HepG2 (cell line): ENCODE measurements around the gene NSD2. TPM values are rescaled to one million over a fixed set of nuclear protein-coding genes. Genes with fewer than 3 reads are reported as not detected.

Source experiments
- CBX2 ChIP-seq, 2 experiments: fragments of 200-600 bp in 1 of 2; sonication (generic); formaldehyde crosslinking in 1 of 2; IDR thresholded peaks; 2 replicates each; pipeline versions ENCODE4 v1.7.0 to v1.8.1; 2018 to 2022; ENCODE audit warnings: low read depth in 2 of 2, low read length in 1 of 2, mild to moderate bottlenecking in 1 of 2, missing genetic modification reagents in 1 of 2
- JARID2 ChIP-seq: sonication (generic); formaldehyde crosslinking; IDR thresholded peaks from 2 replicates; pipeline ENCODE4 v1.8.1; 2023; ENCODE audit warnings: missing genetic modification reagents, inconsistent platforms; ENCODE audit not compliant: insufficient replicate concordance
- KLF6 ChIP-seq: IDR thresholded peaks from 2 replicates; pipeline ENCODE4 v1.8.0; 2016; ENCODE audit warnings: missing biosample characterization, missing genetic modification reagents
- MBD4 ChIP-seq: IDR thresholded peaks from 2 replicates; pipeline ENCODE4 v1.6.1; 2012; ENCODE audit warnings: low read length, inconsistent platforms, borderline replicate concordance
- POLR2AphosphoS5 ChIP-seq: IDR thresholded peaks from 2 replicates; pipeline ENCODE4 v1.6.1; 2012; ENCODE audit warnings: low read depth, low read length
- SALL2 ChIP-seq: sonication (generic); formaldehyde crosslinking; IDR thresholded peaks from 2 replicates; pipeline ENCODE4 v1.8.1; 2023; ENCODE audit warnings: mild to moderate bottlenecking, missing genetic modification reagents, inconsistent platforms
- TOE1 ChIP-seq: sonication (generic); formaldehyde crosslinking; IDR thresholded peaks from 2 replicates; pipeline ENCODE4 v1.4.0; 2020; ENCODE audit warnings: mild to moderate bottlenecking, missing genetic modification reagents
- ZBTB1 ChIP-seq: sonication (generic); formaldehyde crosslinking; IDR thresholded peaks from 2 replicates; pipeline ENCODE4 v1.4.0; 2020; ENCODE audit warnings: missing genetic modification reagents, borderline replicate concordance
- ZKSCAN1 ChIP-seq: fragments of 150-350 bp; IDR thresholded peaks from 2 replicates; pipeline ENCODE4 v1.6.1; 2014; ENCODE audit warnings: low read length
- ZNF12 ChIP-seq: sonication (generic); formaldehyde crosslinking; IDR thresholded peaks from 2 replicates; pipeline ENCODE4 v1.5.0; 2020; ENCODE audit warnings: missing genetic modification reagents
- ZNF160 ChIP-seq: sonication (generic); formaldehyde crosslinking; IDR thresholded peaks from 2 replicates; pipeline ENCODE4 v1.8.0; 2022; ENCODE audit warnings: mild to moderate bottlenecking, inconsistent platforms, missing genetic modification reagents
- ZNF253 ChIP-seq: sonication (generic); formaldehyde crosslinking; IDR thresholded peaks from 2 replicates; pipeline ENCODE4 v1.8.0; 2022; ENCODE audit warnings: mild to moderate bottlenecking, missing genetic modification reagents, borderline replicate concordance
- ZNF329 ChIP-seq: sonication (generic); formaldehyde crosslinking; IDR thresholded peaks from 2 replicates; pipeline ENCODE4 v1.9.0; 2021; ENCODE audit warnings: low read depth, mild to moderate bottlenecking, missing genetic modification reagents
- ZNF552 ChIP-seq: sonication (generic); formaldehyde crosslinking; IDR thresholded peaks from 2 replicates; pipeline ENCODE4 v1.9.0; 2022; ENCODE audit warnings: missing genetic modification reagents, mild to moderate bottlenecking, borderline replicate concordance
- ZSCAN12 ChIP-seq: sonication (generic); formaldehyde crosslinking; IDR thresholded peaks from 2 replicates; pipeline ENCODE4 v1.9.0; 2021; ENCODE audit warnings: mild to moderate bottlenecking, missing genetic modification reagents
- ZSCAN22 ChIP-seq: sonication (generic); formaldehyde crosslinking; IDR thresholded peaks from 2 replicates; pipeline ENCODE4 v1.4.0; 2020; ENCODE audit warnings: mild to moderate bottlenecking, missing genetic modification reagents
- polyA plus RNA-seq, 8 experiments: library from polyadenylated mRNA; depleted of rRNA in 3 of 8; stranded (reverse) in 7 of 8; unstranded in 1 of 8; fragments of >200 nt; fragmentation: Illumina TruSeq in 4 of 8; extraction: Trizol in 4 of 8; gene quantifications; 2 replicates each; pipeline versions ENCODE4 v1.2.1 to v1.2.3, GENCODE V29; 2011 to 2016; ENCODE audit warnings: low read depth in 4 of 8, missing spikeins in 1 of 8, mixed read lengths in 1 of 8; ENCODE audit not compliant: insufficient read depth in 1 of 8
- total RNA-seq, 5 experiments: library from RNA; depleted of rRNA; stranded (reverse); fragments of >200 nt; fragmentation: Illumina TruSeq; extraction: Trizol; gene quantifications; 2 replicates each; pipeline ENCODE4 v1.2.3, GENCODE V29; 2016; ENCODE audit warnings: low read depth in 1 of 5
- TF ChIP-seq, protein P1 (sequence below): sonication (generic); formaldehyde crosslinking; IDR thresholded peaks from 2 replicates; pipeline ENCODE4 v1.5.1; 2020; ENCODE audit warnings: missing genetic modification reagents, mild to moderate bottlenecking, borderline replicate concordance
- TF ChIP-seq, protein P2 (sequence below): sonication (generic); formaldehyde crosslinking; IDR thresholded peaks from 2 replicates; pipeline ENCODE4 v1.5.0; 2020; ENCODE audit warnings: mild to moderate bottlenecking, low read depth, missing genetic modification reagents, borderline replicate concordance
- TF ChIP-seq, protein P3 (sequence below): sonication (generic); formaldehyde crosslinking; IDR thresholded peaks from 2 replicates; pipeline ENCODE4 v1.4.0; 2020; ENCODE audit warnings: missing genetic modification reagents, borderline replicate concordance
- TF ChIP-seq, protein P4 (sequence below): sonication (generic); formaldehyde crosslinking; IDR thresholded peaks from 2 replicates; pipeline ENCODE4 v1.8.0; 2022; ENCODE audit warnings: mild to moderate bottlenecking, missing genetic modification reagents

The NSD2 gene
- total and polyA plus RNA-seq, 2 of the 13 experiments (the other 11 are each of a cell fraction or from before 2014, with no cell fraction given): 22.0 to 65.9 TPM

DNA sequence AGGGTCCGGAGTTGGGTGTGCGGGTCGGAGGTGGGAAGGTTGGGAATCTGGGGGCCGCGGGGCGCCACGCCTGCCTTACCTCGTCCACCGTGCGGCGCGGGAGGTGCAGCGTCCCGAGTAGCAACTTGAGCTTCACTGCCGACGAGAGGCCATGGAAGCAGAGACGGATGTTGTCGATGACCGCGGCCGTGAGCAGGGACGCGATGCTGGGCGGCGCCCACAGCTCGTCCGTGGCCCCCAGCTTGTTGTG is 137.4 kb downstream of the NSD2 start (continued):
- TF ChIP-seq MBD4 (no peak), ZNF253 (no peak; the same call in 1 of the 2 replicates), JARID2 (CRISPR knock-in tag) (no peak), ZSCAN12 (CRISPR knock-in tag) (no peak), POLR2AphosphoS5 (no peak; the same call in 1 of the 2 replicates), KLF6 (CRISPR knock-in tag) (peak; percentile 50; the same call in 1 of the 2 replicates), ZNF552 (peak; percentile 31; the same call in 1 of the 2 replicates), CBX2 (IDR thresholded peaks at IDR 0.05; ENCODE audit: low read depth, low read length) (no peak), CBX2 (CRISPR knock-in tag; IDR thresholded peaks at IDR 0.05; ENCODE audit: low read depth) (no peak), ZBTB1 (CRISPR knock-in tag) (no peak), TOE1 (CRISPR knock-in tag) (no peak; the same call in 1 of the 2 replicates), SALL2 (CRISPR knock-in tag) (no peak), ZNF12 (CRISPR knock-in tag) (no peak), ZKSCAN1 (no peak), ZNF329 (CRISPR knock-in tag) (no peak), ZSCAN22 (CRISPR knock-in tag) (no peak), ZNF160 (CRISPR knock-in tag) (no peak; the same call in 1 of the 2 replicates)
- TF ChIP-seq, protein P1, sequence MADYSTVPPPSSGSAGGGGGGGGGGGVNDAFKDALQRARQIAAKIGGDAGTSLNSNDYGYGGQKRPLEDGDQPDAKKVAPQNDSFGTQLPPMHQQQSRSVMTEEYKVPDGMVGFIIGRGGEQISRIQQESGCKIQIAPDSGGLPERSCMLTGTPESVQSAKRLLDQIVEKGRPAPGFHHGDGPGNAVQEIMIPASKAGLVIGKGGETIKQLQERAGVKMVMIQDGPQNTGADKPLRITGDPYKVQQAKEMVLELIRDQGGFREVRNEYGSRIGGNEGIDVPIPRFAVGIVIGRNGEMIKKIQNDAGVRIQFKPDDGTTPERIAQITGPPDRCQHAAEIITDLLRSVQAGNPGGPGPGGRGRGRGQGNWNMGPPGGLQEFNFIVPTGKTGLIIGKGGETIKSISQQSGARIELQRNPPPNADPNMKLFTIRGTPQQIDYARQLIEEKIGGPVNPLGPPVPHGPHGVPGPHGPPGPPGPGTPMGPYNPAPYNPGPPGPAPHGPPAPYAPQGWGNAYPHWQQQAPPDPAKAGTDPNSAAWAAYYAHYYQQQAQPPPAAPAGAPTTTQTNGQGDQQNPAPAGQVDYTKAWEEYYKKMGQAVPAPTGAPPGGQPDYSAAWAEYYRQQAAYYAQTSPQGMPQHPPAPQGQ (CRISPR knock-in tag): no peak
- TF ChIP-seq, protein P2, sequence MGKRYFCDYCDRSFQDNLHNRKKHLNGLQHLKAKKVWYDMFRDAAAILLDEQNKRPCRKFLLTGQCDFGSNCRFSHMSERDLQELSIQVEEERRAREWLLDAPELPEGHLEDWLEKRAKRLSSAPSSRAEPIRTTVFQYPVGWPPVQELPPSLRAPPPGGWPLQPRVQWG (CRISPR knock-in tag): no peak
- TF ChIP-seq, protein P3, sequence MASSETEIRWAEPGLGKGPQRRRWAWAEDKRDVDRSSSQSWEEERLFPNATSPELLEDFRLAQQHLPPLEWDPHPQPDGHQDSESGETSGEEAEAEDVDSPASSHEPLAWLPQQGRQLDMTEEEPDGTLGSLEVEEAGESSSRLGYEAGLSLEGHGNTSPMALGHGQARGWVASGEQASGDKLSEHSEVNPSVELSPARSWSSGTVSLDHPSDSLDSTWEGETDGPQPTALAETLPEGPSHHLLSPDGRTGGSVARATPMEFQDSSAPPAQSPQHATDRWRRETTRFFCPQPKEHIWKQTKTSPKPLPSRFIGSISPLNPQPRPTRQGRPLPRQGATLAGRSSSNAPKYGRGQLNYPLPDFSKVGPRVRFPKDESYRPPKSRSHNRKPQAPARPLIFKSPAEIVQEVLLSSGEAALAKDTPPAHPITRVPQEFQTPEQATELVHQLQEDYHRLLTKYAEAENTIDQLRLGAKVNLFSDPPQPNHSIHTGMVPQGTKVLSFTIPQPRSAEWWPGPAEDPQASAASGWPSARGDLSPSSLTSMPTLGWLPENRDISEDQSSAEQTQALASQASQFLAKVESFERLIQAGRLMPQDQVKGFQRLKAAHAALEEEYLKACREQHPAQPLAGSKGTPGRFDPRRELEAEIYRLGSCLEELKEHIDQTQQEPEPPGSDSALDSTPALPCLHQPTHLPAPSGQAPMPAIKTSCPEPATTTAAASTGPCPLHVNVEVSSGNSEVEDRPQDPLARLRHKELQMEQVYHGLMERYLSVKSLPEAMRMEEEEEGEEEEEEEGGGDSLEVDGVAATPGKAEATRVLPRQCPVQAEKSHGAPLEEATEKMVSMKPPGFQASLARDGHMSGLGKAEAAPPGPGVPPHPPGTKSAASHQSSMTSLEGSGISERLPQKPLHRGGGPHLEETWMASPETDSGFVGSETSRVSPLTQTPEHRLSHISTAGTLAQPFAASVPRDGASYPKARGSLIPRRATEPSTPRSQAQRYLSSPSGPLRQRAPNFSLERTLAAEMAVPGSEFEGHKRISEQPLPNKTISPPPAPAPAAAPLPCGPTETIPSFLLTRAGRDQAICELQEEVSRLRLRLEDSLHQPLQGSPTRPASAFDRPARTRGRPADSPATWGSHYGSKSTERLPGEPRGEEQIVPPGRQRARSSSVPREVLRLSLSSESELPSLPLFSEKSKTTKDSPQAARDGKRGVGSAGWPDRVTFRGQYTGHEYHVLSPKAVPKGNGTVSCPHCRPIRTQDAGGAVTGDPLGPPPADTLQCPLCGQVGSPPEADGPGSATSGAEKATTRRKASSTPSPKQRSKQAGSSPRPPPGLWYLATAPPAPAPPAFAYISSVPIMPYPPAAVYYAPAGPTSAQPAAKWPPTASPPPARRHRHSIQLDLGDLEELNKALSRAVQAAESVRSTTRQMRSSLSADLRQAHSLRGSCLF (CRISPR knock-in tag): no peak
- TF ChIP-seq, protein P4, sequence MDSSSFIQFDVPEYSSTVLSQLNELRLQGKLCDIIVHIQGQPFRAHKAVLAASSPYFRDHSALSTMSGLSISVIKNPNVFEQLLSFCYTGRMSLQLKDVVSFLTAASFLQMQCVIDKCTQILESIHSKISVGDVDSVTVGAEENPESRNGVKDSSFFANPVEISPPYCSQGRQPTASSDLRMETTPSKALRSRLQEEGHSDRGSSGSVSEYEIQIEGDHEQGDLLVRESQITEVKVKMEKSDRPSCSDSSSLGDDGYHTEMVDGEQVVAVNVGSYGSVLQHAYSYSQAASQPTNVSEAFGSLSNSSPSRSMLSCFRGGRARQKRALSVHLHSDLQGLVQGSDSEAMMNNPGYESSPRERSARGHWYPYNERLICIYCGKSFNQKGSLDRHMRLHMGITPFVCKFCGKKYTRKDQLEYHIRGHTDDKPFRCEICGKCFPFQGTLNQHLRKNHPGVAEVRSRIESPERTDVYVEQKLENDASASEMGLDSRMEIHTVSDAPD (CRISPR knock-in tag): no peak
